HEK293T (cell line): ENCODE results near the gene POLE4.

Experiments used
- CTCF ChIA-PET: fragments of 350-600 bp; formaldehyde crosslinking; extraction: SDS; loops from one replicate; lab custom pipeline; 2021; ENCODE audit warnings: antibody characterized with exemption, inconsistent platforms; lab: Yijun Ruan, JAX
- POLR2A ChIA-PET: fragments of 350-600 bp; formaldehyde crosslinking; extraction: SDS; loops from one replicate; lab custom pipeline; 2020; ENCODE audit warnings: antibody characterized with exemption, inconsistent platforms; lab: Yijun Ruan, JAX
- DNase-seq: peaks from one replicate; pipeline ENCODE4 v3.0.0; 2012; ENCODE audit warnings: mixed read lengths; ENCODE audit errors: extremely low spot score
- ARNT ChIP-seq: fragments of 450-650 bp; IDR thresholded peaks from 2 replicates; pipeline ENCODE4 v1.6.1; 2017; ENCODE audit warnings: mild to moderate bottlenecking
- BHLHE40 ChIP-seq: fragments of 450-650 bp; IDR thresholded peaks from 2 replicates; pipeline ENCODE4 v1.6.1; 2016; ENCODE audit warnings: mild to moderate bottlenecking, moderate library complexity, borderline replicate concordance
- CTBP1 ChIP-seq: fragments of 450-650 bp; IDR thresholded peaks from 2 replicates; pipeline ENCODE4 v1.6.1; 2016; ENCODE audit warnings: borderline replicate concordance
- ELF4 ChIP-seq: fragments of 450-650 bp; IDR thresholded peaks from 2 replicates; pipeline ENCODE4 v1.6.1; 2017; ENCODE audit warnings: antibody characterized with exemption
- FOXA1 ChIP-seq: fragments of 450-650 bp; IDR thresholded peaks from 2 replicates; pipeline ENCODE4 v1.6.1; 2016; ENCODE audit warnings: mild to moderate bottlenecking
- FOXK2 ChIP-seq: fragments of 450-650 bp; IDR thresholded peaks from 2 replicates; pipeline ENCODE4 v1.6.1; 2016; ENCODE audit warnings: mild to moderate bottlenecking
- FOXM1 ChIP-seq: fragments of 450-650 bp; IDR thresholded peaks from 2 replicates; pipeline ENCODE4 v1.6.1; 2017; ENCODE audit warnings: mild to moderate bottlenecking, borderline replicate concordance
- HDGF ChIP-seq: fragments of 450-650 bp; IDR thresholded peaks from 2 replicates; pipeline ENCODE4 v1.6.1; 2017; ENCODE audit warnings: antibody characterized with exemption, borderline replicate concordance
- L3MBTL2 ChIP-seq: fragments of 450-650 bp; conservative IDR thresholded peaks from 2 replicates; pipeline ENCODE4 v1.6.1; 2016; ENCODE audit warnings: mild to moderate bottlenecking
- LEF1 ChIP-seq: fragments of 450-650 bp; IDR thresholded peaks from 2 replicates; pipeline ENCODE4 v1.6.1; 2017; ENCODE audit warnings: mild to moderate bottlenecking, borderline replicate concordance
- NFRKB ChIP-seq: fragments of 450-650 bp; IDR thresholded peaks from 2 replicates; pipeline ENCODE4 v1.6.1; 2016; ENCODE audit warnings: mild to moderate bottlenecking, moderate library complexity
- SP1 ChIP-seq: fragments of 450-650 bp; IDR thresholded peaks from 2 replicates; pipeline ENCODE4 v1.6.1; 2017
- SUZ12 ChIP-seq: fragments of 450-650 bp; IDR thresholded peaks from 2 replicates; pipeline ENCODE4 v1.6.1; 2016; ENCODE audit warnings: mild to moderate bottlenecking
- TARDBP ChIP-seq: fragments of 450-650 bp; IDR thresholded peaks from 2 replicates; pipeline ENCODE4 v1.6.1; 2016
- ZNF384 ChIP-seq: fragments of 450-650 bp; IDR thresholded peaks from 2 replicates; pipeline ENCODE4 v1.6.1; 2016
- TF ChIP-seq, protein P1 (sequence below): fragments of 450-650 bp; IDR thresholded peaks from 2 replicates; pipeline ENCODE4 v1.6.1; 2016

POLE4 gene

DNA sequence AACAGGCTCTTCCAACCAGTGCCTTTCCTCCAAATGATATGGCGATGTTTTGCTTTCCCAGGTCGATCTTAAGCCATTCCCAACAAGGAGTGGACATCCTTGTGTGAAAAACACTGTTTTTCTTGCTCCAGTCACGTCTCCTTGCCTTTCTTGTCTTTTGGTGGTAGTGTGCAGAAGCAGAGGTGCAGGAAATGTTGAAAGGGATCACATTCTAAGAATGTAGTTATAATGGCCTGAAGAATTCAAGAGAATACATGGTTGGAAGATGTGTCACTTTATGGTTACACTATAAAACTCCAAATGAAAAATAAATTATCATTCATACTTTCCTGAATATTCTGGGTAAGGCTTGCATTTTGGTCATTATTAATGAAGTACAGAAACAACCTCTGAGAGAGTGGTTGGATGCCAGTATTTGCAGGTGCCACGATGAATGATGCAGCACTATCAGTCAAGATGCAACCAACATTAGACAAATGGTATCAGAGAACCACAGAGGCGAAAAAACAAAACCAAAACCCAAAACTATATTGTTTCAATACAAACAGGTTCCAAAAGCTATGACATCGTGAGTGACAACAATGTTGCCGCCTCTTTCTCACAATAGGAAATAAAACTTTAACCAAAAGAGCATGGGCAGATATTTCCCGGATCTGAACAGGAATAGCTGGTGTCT lies 27.5 kb upstream of the POLE4 start:
- TF ChIP-seq FOXM1 = no peak
- TF ChIP-seq, protein P1, sequence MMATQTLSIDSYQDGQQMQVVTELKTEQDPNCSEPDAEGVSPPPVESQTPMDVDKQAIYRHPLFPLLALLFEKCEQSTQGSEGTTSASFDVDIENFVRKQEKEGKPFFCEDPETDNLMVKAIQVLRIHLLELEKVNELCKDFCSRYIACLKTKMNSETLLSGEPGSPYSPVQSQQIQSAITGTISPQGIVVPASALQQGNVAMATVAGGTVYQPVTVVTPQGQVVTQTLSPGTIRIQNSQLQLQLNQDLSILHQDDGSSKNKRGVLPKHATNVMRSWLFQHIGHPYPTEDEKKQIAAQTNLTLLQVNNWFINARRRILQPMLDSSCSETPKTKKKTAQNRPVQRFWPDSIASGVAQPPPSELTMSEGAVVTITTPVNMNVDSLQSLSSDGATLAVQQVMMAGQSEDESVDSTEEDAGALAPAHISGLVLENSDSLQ = no peak
- TF ChIP-seq ARNT = no peak
- no peak for TF ChIP-seq L3MBTL2
- TF ChIP-seq HDGF = no peak
- TF ChIP-seq ZNF384 = no peak
- TF ChIP-seq NFRKB = no peak
- no peak for TF ChIP-seq ELF4
- TF ChIP-seq FOXA1 = no peak
- TF ChIP-seq BHLHE40 = no peak
- no peak for TF ChIP-seq LEF1
- no peak for TF ChIP-seq SUZ12
- no peak for TF ChIP-seq FOXK2
- no peak for TF ChIP-seq CTBP1
- no peak for TF ChIP-seq SP1
- no peak for DNase-seq
- POLR2A ChIA-PET = no interaction called here
- CTCF ChIA-PET = no interaction called here

DNA sequence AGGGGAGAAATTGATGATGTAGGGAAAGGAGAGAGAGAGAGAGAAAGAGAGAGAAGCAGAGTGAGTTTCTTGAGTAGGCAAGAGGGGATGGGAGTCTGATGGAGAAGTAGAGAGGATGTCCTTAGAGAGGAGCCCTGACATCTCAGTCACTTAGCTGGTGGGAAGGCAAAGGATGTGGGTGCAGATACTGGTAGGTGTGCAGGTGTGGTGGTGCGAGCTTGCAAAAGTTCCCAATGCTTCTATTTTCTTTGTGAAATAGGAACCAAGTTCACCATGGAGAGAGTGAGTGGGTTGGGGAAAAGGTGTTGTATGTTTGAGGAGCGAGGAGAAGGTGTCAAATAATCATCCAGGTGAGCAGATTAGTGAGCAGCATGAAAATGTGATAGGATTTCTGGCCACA lies 26.5 kb upstream of the POLE4 start:
- no peak for DNase-seq
- POLR2A ChIA-PET = no interaction called here
- CTCF ChIA-PET = interaction anchor here (0.5 kb wide), 1 partner anchor 253 kb away, joined by 4 read pairs; no protein-coding TSS in a partner anchor
- TF ChIP-seq ELF4 (no peak), TARDBP (no peak), FOXA1 (no peak), ARNT (no peak), SP1 (no peak), NFRKB (no peak), BHLHE40 (no peak)

DNA sequence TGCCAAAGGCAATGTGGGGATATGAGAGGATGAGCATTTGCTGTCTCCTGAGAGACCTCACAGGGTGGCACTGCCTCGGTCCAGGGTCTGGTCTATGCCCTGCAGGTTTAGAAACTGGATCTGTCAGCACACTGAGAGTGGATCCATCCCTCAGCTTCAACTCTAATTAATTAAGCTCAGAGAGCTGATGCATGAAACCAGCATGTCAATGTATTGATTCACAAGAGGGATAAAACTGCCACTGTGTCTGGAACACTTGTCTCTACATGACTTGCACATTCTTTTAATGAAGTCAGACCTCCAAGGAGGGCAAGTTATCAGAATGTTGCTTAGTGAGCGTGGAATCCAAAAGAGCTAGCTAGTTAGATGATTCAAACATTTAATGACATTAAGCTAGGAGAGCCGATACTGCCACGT lies 22.5 kb upstream of the POLE4 start:
- DNase-seq = no peak
- ChIA-PET CTCF (no interaction called here), POLR2A (no interaction called here)
- TF ChIP-seq HDGF (no peak), FOXK2 (no peak), L3MBTL2 (no peak), ARNT (no peak), BHLHE40 (no peak), TARDBP (no peak), LEF1 (no peak), FOXM1 (no peak), ELF4 (no peak), CTBP1 (no peak), FOXA1 (no peak), NFRKB (no peak), SP1 (no peak), SUZ12 (no peak), ZNF384 (no peak)
- TF ChIP-seq, protein P1 = no peak

DNA sequence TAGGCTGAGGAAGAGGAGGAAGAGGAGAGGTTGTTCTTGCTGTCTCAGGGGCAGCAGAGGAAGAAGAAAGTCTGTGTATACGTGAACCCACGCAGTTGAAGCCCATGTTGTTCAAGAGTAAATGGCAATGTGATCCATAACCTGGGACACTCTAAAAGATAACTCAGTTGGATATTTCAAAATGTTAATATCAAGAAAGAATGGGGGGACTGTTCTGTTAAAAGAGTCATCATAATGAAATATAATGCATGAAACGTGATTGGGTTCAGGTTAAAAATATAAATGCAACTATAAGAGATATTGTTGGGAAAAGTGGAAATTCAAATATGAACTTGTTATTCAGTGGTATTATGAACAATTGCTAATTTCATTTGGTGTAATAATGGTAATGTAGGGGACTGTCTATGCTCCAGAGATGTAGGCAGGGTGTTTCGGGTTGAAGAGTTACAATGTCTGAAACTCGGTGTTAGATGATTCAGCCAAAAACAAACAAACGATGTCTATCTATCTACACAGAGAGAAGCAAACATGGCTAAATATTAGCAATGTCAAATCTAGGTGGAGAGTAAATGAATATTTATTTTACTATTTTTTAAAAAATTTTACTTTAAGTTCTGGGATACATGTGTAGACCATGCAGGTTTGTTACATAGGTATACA lies 21.1 kb upstream of the POLE4 start:
- POLR2A ChIA-PET = no interaction called here
- no peak for DNase-seq
- no peak for TF ChIP-seq ELF4
- no peak for TF ChIP-seq SP1
- TF ChIP-seq ARNT = no peak
- TF ChIP-seq L3MBTL2 = no peak
- TF ChIP-seq FOXM1 = no peak
- TF ChIP-seq TARDBP = no peak
- TF ChIP-seq FOXK2 = no peak
- TF ChIP-seq NFRKB = no peak
- CTCF ChIA-PET = no interaction called here

DNA sequence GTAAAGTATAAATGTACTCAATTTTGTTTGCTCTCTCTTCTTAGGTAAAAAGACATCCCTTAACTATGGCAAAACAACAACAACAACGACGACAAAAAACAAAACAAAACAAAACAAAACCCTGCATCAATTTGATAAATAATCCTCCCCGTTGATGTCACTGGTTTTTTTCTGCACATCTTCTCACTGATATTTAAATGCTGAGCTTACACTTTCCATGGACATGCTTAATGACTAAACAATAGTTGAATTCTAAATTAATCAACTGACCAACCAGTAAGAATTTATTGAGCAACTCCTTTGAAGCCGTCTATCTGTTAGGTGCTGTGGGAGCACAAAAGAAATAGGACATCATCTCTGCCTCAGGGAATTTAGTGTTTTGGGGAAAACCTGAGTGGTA lies 20.2 kb upstream of the POLE4 start:
- DNase-seq = no peak
- TF ChIP-seq HDGF (no peak), ZNF384 (no peak), ARNT (no peak), SUZ12 (no peak), TARDBP (no peak), SP1 (no peak), BHLHE40 (no peak), FOXK2 (no peak), NFRKB (no peak), FOXM1 (no peak), CTBP1 (no peak), ELF4 (no peak), FOXA1 (no peak), L3MBTL2 (no peak)
- TF ChIP-seq, protein P1 = no peak
- ChIA-PET POLR2A (no interaction called here), CTCF (no interaction called here)
